A172 (cell line): Measurements from ENCODE around the gene OR2V1. TPM values are rescaled to one million over a fixed set of nuclear protein-coding genes. Genes with fewer than 3 reads are reported as not detected.
"Not testable (repeated sequence)": the region's sequence is repeated elsewhere in the genome, so short reads cannot be mapped to it uniquely, and the experiment has no call there.

Source experiments
- DNase-seq: peaks from one replicate; pipeline ENCODE4 v3.0.0-alpha.2; 2015; ENCODE audit warnings: low spot score
- total RNA-seq: library from RNA; depleted of rRNA; stranded (reverse); fragments of >200 nt; shearing (Covaris generic); gene quantifications from 2 replicates; pipeline ENCODE4 v1.2.3, GENCODE V29; 2014

Gene OR2V1
- total RNA-seq, 1 experiment from 2014 or later, result not detected

DNA sequence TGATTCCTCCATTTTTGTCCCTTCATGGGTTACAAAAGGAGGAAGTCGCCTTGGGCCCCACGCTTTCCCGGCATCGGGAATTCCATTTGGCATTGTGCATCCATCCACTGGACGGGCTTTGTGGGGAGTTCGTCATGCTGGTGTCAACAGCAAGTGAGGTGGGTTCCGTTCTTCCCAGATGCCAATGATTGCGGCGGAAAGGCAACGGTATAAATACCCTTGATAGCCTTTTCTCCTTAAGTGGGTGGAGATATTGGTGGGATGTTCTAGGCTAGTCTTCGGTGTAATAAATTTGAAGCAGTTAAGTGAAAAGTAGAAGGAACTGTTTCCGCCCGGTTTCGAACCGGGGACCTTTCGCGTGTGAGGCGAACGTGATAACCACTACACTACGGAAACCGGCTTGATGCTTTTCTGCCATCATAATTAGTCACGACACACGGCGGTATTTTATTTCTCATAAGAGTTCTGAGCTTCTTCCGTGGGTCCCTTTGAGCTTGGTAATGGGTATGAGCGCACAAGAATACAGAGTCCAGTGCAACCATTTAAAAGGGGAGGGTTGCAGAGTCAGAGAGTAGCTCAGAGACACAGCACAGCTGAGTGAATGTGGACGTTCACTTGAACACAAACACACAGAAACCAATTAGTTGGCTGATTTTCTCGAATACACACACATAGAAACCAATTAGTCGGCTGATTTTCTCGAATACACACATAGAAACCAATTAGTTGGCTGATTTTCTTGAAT is 28.9 kb downstream of the OR2V1 start:
- DNase-seq, result not testable (repeated sequence)

DNA sequence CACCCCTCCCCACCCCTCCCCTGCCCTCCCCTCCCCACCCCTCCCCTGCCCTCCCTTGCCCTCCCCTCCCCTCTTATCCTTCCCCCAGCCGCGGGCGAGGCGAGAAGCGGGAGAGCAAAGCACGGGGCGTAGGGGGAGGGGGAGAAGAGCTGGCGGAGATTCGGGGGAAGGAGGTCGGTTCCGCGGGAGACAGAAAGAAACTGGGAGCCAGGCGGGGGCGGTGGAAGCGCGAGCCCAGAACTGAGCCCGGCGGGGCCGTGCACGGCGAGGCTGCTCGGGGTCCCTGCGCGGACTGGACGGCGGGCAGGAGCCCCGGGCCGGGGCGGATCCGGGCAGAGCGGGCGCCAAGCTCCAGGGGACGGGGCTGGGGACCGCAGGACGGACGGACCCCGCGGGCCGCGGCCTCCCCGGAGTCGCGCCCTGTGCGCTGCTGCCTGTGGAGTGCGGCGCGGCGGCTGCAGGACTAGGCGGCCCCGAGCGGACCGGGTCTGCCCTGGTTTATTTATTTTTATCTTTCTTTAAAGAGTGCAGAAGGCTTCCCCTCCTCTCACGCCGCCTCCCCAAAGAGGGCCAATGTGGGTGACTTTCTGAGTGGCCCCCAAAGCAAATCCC is 29.8 kb downstream of the OR2V1 start:
- DNase-seq, result not testable (repeated sequence)

DNA sequence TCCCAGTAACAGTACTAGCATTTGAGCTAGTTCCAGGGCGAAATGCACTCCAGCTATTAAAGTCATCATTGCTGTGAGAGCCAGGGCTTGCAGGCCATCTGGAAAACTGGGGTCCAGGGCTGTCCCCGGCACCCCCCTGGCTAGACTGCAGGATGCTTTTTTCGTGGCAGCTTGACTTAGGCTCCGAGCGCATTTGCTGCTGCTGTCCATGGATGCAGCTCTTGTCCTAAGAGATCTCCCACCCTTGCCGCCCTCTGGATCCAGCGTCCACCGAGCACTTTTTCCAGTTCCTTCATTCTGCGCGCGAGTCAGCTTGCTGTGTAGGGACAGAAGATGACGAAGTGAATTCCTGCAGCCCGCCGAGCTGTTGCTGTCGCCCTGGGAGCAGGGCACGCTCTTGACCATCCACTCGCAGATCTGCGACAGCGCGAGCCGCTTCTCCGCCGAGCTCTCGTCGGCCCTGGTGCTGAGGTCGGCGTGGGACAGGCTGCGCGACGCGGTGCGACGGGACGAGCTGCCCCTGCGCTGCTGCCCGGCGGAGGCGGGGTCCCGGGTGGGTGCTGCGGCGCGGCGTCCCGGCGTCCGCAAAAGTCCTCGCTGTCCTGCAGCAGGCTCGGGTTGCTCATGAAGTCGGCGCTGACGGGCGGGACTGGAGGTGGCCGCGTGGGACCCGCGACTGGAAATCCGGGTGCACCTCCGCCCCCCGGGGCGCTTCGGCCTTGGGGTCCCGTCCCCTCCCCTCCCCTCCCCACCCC is 30.7 kb downstream of the OR2V1 start:
- DNase-seq, result no peak

DNA sequence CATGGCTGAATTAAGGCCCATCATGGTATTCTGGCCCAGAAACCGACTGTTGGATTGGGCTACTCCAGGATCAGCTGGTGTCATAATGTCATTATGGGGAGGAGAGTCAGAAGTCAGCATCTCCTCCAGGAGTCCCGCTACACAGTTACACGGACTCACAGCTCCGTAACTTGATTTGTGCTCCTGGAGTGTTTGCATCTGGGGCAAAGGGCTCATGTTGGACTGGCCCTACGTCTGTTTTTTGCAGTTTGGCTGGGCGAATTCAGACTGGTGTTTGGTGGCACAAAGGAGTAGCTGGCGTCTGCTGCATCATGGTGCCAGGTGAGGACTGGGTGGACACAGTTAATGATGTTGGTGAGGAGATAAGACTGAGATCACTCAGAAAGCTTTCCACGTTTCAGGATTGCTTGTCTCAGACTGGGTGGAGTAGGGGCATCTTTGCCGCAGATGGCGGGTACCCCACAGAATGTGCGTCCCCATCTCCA is 31.3 kb downstream of the OR2V1 start:
- DNase-seq, result no peak

DNA sequence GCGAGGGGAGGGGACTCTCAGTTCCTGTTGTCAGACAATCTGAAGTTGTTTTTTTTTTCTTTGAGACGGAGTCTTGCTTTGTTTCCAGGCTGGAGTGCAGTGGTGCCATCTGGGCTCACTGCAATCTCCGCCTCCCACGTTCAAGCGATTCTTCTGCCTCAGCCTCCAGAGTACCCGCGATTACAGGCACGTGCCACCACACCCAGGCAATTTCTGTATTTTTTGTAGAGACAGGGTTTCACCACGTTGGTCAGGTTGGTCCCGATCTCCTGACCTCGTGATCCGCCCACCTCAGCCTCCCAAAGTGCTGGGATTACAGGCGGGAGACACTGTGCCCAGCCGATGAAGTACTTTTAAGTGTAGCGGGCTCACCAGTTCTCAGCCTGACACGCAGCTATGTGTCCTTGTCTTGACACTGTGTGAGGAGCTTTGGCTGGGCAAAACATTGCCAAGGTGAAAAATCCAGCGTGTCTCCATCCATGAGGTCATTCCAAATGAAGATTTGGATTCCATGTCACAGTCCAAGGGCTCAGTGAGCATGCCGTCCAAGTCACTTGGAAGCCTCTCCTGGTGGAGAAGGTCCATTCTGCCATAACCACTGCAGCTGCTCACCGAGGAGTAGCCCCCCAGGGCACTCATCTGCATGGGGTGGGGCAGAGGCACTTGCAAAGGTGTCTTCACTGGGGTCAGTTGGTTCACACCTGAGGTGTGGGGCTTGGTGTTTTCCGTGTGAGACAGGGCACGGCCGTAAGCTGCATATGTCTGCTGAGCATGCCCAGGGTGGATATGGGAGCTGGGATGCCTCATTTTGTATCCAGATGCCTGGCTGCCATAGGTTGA is 32.0 kb downstream of the OR2V1 start:
- DNase-seq, result no peak

DNA sequence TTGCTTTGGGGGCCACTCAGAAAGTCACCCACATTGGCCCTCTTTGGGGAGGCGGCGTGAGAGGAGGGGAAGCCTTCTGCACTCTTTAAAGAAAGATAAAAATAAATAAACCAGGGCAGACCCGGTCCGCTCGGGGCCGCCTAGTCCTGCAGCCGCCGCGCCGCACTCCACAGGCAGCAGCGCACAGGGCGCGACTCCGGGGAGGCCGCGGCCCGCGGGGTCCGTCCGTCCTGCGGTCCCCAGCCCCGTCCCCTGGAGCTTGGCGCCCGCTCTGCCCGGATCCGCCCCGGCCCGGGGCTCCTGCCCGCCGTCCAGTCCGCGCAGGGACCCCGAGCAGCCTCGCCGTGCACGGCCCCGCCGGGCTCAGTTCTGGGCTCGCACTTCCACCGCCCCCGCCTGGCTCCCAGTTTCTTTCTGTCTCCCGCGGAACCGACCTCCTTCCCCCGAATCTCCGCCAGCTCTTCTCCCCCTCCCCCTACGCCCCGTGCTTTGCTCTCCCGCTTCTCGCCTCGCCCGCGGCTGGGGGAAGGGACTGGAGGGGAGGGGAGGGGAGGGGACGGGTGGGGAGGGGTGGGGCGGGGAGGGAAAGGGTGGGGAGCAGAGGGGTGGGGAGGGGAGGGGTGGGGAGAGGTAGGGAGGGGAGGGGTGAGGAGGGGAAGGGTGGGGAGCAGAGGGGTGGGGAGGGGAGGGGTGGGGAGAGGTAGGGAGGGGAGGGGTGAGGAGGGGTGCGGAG is 33.0 kb downstream of the OR2V1 start:
- DNase-seq, result not testable (repeated sequence)

DNA sequence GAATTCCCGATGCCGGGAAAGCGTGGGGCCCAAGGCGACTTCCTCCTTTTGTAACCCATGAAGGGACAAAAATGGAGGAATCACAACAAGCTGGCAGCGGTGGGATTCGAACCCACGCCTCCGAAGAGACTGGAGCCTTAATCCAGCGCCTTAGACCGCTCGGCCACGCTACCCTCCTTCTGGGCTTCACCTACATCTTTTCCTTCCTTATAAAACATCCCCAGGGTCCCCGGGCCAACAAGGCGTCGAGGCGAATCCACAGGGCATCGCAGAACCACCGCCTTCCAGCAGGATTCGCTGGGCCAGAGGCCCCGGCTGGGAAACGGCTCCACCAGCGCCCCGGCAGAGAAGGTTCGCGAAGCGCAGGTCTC is 33.6 kb downstream of the OR2V1 start:
- DNase-seq, result not testable (repeated sequence)

DNA sequence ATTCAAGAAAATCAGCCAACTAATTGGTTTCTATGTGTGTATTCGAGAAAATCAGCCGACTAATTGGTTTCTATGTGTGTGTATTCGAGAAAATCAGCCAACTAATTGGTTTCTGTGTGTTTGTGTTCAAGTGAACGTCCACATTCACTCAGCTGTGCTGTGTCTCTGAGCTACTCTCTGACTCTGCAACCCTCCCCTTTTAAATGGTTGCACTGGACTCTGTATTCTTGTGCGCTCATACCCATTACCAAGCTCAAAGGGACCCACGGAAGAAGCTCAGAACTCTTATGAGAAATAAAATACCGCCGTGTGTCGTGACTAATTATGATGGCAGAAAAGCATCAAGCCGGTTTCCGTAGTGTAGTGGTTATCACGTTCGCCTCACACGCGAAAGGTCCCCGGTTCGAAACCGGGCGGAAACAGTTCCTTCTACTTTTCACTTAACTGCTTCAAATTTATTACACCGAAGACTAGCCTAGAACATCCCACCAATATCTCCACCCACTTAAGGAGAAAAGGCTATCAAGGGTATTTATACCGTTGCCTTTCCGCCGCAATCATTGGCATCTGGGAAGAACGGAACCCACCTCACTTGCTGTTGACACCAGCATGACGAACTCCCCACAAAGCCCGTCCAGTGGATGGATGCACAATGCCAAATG is 34.1 kb downstream of the OR2V1 start:
- not testable (repeated sequence) for DNase-seq

DNA sequence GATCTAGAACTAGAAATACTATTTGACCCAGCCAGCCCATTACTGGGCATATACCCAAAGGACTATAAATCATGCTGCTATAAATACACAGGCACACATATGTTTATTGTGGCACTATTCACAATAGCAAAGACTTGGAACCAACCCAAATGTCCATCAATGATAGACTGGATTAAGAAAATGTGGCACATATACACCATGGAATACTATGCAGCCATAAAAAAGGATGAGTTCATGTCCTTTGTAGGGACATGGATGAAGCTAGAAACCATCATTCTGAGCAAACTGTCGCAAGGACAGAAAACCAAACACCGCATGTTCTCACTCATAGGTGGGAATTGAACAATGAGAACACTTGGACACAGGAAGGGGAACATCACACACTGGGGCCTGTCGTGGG is 35.8 kb downstream of the OR2V1 start:
- not testable (repeated sequence) for DNase-seq

DNA sequence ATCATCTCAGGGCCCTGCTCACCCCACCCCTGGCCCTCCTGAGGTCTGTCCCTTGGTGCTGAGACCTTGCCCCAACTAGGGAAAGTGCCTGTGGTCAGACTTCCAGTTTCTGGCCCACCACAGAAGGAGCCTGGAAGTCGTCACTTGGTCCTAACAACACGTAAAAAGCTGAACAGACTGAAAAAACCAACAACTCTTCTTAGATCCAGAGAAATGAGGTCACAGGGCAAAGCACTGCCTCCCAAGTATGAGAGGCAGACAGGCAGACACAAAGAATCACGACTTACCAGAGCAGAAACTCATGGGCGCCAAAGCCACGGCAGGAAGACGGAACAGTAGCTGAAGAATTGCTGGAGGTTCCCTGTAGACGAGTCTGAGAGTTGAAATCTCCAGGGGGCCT is 38.5 kb downstream of the OR2V1 start:
- DNase-seq, result no peak

DNA sequence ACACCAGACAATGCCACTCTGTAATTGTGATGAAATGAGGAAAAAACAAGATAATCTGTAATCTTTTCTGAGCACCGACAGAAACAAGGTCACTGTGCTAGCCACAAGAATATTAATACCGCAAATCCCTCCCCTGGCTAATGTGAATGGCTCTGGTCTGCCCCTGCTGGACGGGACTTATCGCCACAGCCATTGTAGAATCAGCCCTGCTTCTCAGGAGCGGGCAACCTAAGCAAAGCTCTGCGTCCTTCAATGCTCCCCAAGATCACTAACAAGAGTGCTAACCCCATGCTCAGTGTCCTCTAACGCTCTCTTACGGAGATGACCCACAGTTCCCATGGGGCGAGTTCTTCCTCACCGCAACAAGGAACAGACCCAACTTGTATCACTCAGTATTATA is 42.7 kb downstream of the OR2V1 start:
- no peak for DNase-seq

DNA sequence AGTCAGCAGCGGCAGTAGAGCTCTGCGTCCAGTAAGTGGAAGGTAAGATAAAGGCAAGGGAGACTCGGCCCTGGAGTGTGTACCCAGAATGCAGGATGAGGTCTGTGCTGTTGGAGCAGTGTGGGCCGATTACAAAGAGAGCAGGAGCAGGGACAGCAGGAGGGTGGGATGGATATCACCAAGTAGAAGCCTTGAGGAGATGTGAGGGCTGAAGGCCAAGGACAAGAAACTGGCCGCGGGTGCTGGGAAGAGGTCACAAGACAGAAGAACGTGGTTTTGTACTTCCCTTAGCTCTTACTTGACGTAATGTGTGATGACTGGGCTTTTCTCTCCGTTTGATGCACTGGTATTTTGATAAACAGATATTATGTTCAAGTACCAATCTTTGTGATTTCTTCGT is 43.7 kb downstream of the OR2V1 start:
- no peak for DNase-seq

DNA sequence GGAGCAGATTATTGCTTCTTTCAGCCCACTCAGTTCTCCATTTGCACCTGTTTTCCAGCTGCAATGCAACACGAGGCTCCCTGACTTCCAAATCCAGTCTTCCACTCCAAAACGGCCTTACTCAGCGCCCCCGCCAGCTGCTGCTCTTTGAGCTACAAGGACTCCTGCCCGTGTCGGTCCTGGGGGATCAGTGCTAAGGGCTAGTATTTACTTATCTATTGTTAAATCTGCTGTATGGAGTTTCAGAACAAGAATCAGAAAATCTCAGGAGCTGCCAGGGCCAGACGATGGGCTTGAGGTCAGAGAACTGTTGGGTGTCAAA is 44.1 kb downstream of the OR2V1 start:
- no peak for DNase-seq

DNA sequence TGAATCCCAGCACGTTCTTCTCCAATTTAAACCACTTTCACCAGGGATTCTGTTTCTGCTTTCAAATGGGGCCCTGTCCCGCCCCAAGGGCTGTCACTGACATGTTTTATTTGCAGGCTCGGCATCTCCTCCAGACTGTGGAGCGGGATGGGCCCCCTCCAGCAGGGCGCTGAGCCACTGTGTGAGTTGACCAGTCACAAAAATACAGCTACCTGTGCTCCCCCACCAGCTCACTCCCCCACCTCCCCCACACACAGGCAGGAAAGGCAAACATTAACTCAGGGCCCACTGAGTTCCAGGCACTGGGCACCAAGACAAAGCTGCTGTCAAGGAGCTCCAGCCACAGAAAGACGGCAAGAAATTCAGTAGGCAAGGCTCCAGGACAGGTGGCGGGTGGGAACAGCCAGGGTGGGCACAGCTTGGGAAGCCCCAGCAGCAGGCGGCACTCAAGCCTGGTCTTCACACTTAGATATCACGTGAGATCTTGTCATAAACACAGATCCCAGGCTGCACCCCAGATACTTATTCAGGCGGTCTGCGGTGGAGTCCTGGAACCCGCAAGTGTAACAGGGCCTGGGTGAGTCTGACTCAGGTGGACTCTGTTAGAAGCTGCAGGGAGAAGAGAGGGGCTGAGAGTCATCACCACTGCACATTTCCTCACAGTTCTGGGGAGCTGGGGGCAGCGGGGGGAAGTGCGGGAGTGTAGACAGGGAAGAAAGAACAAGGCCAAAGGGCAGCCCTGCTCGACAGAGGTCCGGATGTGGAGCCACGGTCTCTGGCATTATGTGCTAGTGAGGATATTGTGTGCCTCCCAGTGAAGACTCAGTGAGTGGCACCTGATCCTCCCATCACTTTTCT is 44.7 kb downstream of the OR2V1 start:
- no peak for DNase-seq

DNA sequence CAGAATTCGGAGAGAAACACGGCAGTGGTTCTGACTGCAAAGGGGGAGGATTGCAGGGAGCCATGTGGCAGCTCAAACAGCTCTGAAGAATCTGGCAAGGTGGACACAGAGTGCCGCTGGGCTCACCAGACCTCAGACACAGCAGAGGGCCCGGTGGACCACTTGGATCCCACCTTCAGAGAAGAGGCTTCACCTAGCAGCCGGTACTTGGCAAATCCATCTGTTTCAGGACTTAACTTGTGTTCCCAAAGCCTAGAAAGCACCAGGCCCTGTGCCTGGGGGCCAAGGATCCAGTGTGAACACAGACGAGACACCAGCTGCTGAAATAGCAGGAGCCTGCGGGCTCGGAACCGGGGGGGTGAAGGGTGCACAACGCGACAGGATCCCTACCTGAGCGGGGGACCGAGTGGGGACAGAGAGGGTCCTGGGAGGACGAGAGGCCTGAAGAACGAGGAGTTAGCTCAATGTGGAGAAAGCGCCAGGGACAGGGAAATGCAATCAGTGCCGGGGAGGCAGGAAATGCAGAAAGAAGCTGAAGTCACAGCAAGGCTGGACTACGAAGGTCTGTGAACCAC is 46.3 kb downstream of the OR2V1 start:
- no peak for DNase-seq

DNA sequence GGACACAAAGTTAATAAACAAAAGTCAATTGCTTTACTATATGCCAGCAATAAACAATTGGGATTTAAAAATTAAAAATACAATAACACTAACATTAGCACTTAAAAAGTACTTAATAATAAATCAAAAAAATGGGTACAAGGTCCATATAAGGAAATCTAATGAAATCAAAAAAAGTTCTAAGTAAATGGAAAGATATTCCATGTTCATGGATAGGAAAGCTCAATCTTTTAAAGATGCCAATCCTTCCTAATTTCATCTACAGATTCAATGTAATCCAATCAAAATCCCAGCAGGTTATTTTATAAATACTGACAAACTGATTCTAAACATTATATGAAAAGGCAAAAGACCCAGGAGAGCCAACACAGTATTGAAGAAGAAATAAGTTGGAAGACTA is 49.0 kb downstream of the OR2V1 start:
- DNase-seq, result no peak

DNA sequence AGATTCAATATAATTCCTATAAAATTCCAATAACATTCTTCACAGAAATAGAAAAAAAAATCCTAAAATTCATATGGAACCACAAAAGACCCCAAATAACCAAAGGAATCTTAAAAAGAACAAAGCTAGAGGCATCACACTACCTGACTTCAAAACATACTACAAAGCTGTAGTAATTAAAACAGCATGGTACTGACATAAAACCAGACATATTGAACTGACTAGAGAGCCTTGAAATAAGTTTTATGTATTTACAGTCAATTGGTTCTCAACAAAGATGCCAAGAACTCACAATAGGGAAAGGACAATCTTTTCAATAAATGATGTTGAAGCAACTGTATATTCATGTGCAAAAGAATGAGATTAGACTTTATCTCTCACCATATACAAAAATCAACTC is 54.0 kb downstream of the OR2V1 start:
- DNase-seq, result no peak
